Ishikawa (cell line): ENCODE results near the gene ARHGAP32.

Experiments
- CEBPB ChIP-seq: IDR thresholded peaks from 2 replicates; pipeline ENCODE4 v1.6.1; 2012
- CREB1 ChIP-seq: IDR thresholded peaks from 2 replicates; pipeline ENCODE4 v1.6.1; 2012; ENCODE audit warnings: low read depth
- EGR1 ChIP-seq: IDR thresholded peaks from 2 replicates; pipeline ENCODE4 v1.6.1; 2012
- EP300 ChIP-seq: IDR thresholded peaks from 2 replicates; pipeline ENCODE4 v1.6.1; 2012; ENCODE audit warnings: borderline replicate concordance
- FOXM1 ChIP-seq: IDR thresholded peaks from 2 replicates; pipeline ENCODE4 v1.6.1; 2012; ENCODE audit warnings: low read depth, borderline replicate concordance
- NFIC ChIP-seq: IDR thresholded peaks from 2 replicates; pipeline ENCODE4 v1.6.1; 2012
- RAD21 ChIP-seq: IDR thresholded peaks from 2 replicates; pipeline ENCODE4 v1.6.1; 2012; ENCODE audit warnings: low read depth
- REST ChIP-seq: IDR thresholded peaks from 2 replicates; pipeline ENCODE4 v1.6.1; 2012; ENCODE audit warnings: low read depth, mild to moderate bottlenecking
- TAF1 ChIP-seq: IDR thresholded peaks from 2 replicates; pipeline ENCODE4 v1.6.1; 2012; ENCODE audit warnings: low read depth, mild to moderate bottlenecking
- TCF12 ChIP-seq: IDR thresholded peaks from 2 replicates; pipeline ENCODE4 v1.6.1; 2012; ENCODE audit warnings: low read depth
- TEAD4 ChIP-seq: IDR thresholded peaks from 2 replicates; pipeline ENCODE4 v1.6.1; 2012
- USF1 ChIP-seq: IDR thresholded peaks from 2 replicates; pipeline ENCODE4 v1.6.1; 2012
- YY1 ChIP-seq: IDR thresholded peaks from 2 replicates; pipeline ENCODE4 v1.6.1; 2012; ENCODE audit warnings: low read depth
- ZBTB7A ChIP-seq: IDR thresholded peaks from 2 replicates; pipeline ENCODE4 v1.6.1; 2012; ENCODE audit warnings: low read depth
- TF ChIP-seq, protein P1 (sequence below): IDR thresholded peaks from 2 replicates; pipeline ENCODE4 v1.6.1; 2012

ARHGAP32 gene

DNA sequence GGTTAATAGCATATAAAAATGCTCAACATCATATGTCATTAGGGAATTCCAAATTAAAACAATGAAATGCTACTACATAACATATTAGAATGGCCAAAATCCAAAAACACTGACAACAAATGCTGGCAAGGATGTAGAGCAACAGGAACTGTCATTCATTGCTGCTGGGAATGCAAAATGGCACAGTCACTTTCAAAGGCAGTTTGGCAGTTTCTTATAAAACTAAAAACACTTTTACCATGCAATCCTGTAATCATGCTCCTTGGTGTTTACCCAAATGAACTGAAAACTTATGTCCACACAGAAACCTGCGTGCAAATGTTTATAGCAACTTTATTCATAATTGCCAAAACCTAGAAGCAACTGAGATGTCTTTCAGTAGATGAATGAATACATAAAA, 105.1 kb downstream of the ARHGAP32 start:
- no peak for TF ChIP-seq RAD21
- TF ChIP-seq, protein P1, sequence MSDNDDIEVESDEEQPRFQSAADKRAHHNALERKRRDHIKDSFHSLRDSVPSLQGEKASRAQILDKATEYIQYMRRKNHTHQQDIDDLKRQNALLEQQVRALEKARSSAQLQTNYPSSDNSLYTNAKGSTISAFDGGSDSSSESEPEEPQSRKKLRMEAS, result no peak
- TF ChIP-seq USF1, result no peak
- no peak for TF ChIP-seq NFIC
- no peak for TF ChIP-seq ZBTB7A
- no peak for TF ChIP-seq EGR1
- TF ChIP-seq TCF12, result no peak
- no peak for TF ChIP-seq YY1
- no peak for TF ChIP-seq CEBPB
- TF ChIP-seq TAF1, result no peak
- TF ChIP-seq REST, result no peak
- TF ChIP-seq CREB1, result no peak
- TF ChIP-seq TEAD4, result no peak
- no peak for TF ChIP-seq FOXM1
- no peak for TF ChIP-seq EP300

GRCh38 chr11:129077191-129077590, 114.9 kb downstream of the ARHGAP32 start:
- no peak for TF ChIP-seq EP300
- no peak for TF ChIP-seq CEBPB
- TF ChIP-seq RAD21, result no peak
- TF ChIP-seq YY1, result no peak
- TF ChIP-seq TEAD4, result no peak
- TF ChIP-seq USF1, result no peak
- TF ChIP-seq, protein P1, result no peak
- TF ChIP-seq TCF12, result no peak
- no peak for TF ChIP-seq REST
- TF ChIP-seq EGR1, result no peak
- no peak for TF ChIP-seq FOXM1

DNA sequence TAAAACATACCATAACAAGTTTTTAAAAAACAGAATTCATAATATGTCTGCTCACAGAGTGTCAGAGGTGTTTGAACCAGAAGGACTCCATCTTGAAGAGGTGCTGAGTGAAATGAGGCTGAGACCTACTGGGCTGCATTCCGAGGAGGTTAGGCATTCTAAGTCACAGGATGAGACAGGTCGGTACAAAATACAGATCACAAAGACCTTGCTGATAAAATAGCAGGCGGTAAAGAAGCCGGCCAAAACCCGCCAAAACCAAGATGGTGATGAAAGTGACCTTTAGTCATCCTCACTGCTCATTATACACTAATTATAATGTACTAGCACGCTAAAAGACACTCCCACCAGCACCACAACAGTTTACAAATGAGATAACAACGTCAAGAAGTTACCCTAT, 116.4 kb downstream of the ARHGAP32 start:
- no peak for TF ChIP-seq FOXM1
- TF ChIP-seq EP300, result no peak
- no peak for TF ChIP-seq NFIC
- TF ChIP-seq CEBPB, result no peak
- TF ChIP-seq, protein P1, result no peak
- no peak for TF ChIP-seq USF1
- no peak for TF ChIP-seq TAF1
- TF ChIP-seq TCF12, result no peak
- no peak for TF ChIP-seq ZBTB7A
- TF ChIP-seq RAD21, result no peak
- TF ChIP-seq YY1, result no peak
- TF ChIP-seq EGR1, result no peak
- no peak for TF ChIP-seq TEAD4
- TF ChIP-seq REST, result no peak
- no peak for TF ChIP-seq CREB1

- TF ChIP-seq TEAD4, result no peak
- TF ChIP-seq ZBTB7A, result no peak
- TF ChIP-seq USF1, result no peak
- TF ChIP-seq EP300, result no peak
- TF ChIP-seq TCF12, result no peak
- TF ChIP-seq NFIC, result no peak
- TF ChIP-seq RAD21, result no peak
- no peak for TF ChIP-seq FOXM1
- no peak for TF ChIP-seq CREB1
- TF ChIP-seq CEBPB, result no peak
- no peak for TF ChIP-seq EGR1
- TF ChIP-seq TAF1, result no peak
- TF ChIP-seq YY1, result no peak
- no peak for TF ChIP-seq REST
- TF ChIP-seq, protein P1, result no peak
Observed at GRCh38 chr11:129067454-129067853, 124.7 kb downstream of the ARHGAP32 start.
